WTC11 (cell line): ENCODE measurements around the gene CARD11.

Experiments used
- CBFB ChIP-seq: sonication (generic); formaldehyde crosslinking; IDR thresholded peaks from 2 replicates; pipeline ENCODE4 v1.8.1; 2022; ENCODE audit warnings: mild to moderate bottlenecking, low read depth, missing genetic modification reagents
- CREB1 ChIP-seq: sonication (generic); formaldehyde crosslinking; IDR thresholded peaks from 2 replicates; pipeline ENCODE4 v1.8.0; 2023; ENCODE audit warnings: mild to moderate bottlenecking, missing genetic modification reagents
- CTCF ChIP-seq: fragments of 200-600 bp; IDR thresholded peaks from 2 replicates; pipeline ENCODE4 v1.8.0; 2022; ENCODE audit warnings: antibody characterized with exemption
- FOXP4 ChIP-seq: sonication (generic); formaldehyde crosslinking; IDR thresholded peaks from 2 replicates; pipeline ENCODE4 v1.8.0; 2022; ENCODE audit warnings: mild to moderate bottlenecking, missing genetic modification reagents
- JUN ChIP-seq: sonication (generic); formaldehyde crosslinking; IDR thresholded peaks from 2 replicates; pipeline ENCODE4 v1.8.0; 2023; ENCODE audit warnings: mild to moderate bottlenecking, missing genetic modification reagents
- NFYB ChIP-seq: sonication (generic); formaldehyde crosslinking; conservative IDR thresholded peaks from 2 replicates; pipeline ENCODE4 v1.8.0; 2022; ENCODE audit warnings: low read depth, missing genetic modification reagents
- NR2C2 ChIP-seq: sonication (generic); formaldehyde crosslinking; IDR thresholded peaks from 2 replicates; pipeline ENCODE4 v1.8.0; 2022; ENCODE audit warnings: mild to moderate bottlenecking, missing genetic modification reagents
- NR3C1 ChIP-seq: sonication (generic); formaldehyde crosslinking; conservative IDR thresholded peaks from 2 replicates; pipeline ENCODE4 v1.8.1; 2023; ENCODE audit warnings: low read depth, mild to moderate bottlenecking, missing genetic modification reagents
- SOX15 ChIP-seq: fragments of 250-450 bp; sonication (Bioruptor Pico); IDR thresholded peaks from 2 replicates; pipeline ENCODE4 v1.9.0; 2021; ENCODE audit warnings: mild to moderate bottlenecking
- TCF7 ChIP-seq: sonication (generic); formaldehyde crosslinking; IDR thresholded peaks from 2 replicates; pipeline ENCODE4 v1.8.0; 2022; ENCODE audit warnings: mild to moderate bottlenecking, low read depth, missing genetic modification reagents, moderate library complexity
- ZNF263 ChIP-seq: sonication (generic); formaldehyde crosslinking; IDR thresholded peaks from 2 replicates; pipeline ENCODE4 v1.8.1; 2022; ENCODE audit warnings: low read depth, mild to moderate bottlenecking, moderate library complexity, missing genetic modification reagents
- TF ChIP-seq, protein P1 (sequence below): sonication (generic); formaldehyde crosslinking; IDR thresholded peaks from 2 replicates; pipeline ENCODE4 v1.8.1; 2023; ENCODE audit warnings: mild to moderate bottlenecking, missing genetic modification reagents, moderate library complexity

- TF ChIP-seq TCF7 (CRISPR knock-in tag), result no peak
- no peak for TF ChIP-seq NFYB (CRISPR knock-in tag)
- no peak for TF ChIP-seq FOXP4 (CRISPR knock-in tag)
- no peak for TF ChIP-seq CTCF
- TF ChIP-seq, protein P1, sequence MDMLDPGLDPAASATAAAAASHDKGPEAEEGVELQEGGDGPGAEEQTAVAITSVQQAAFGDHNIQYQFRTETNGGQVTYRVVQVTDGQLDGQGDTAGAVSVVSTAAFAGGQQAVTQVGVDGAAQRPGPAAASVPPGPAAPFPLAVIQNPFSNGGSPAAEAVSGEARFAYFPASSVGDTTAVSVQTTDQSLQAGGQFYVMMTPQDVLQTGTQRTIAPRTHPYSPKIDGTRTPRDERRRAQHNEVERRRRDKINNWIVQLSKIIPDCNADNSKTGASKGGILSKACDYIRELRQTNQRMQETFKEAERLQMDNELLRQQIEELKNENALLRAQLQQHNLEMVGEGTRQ (CRISPR knock-in tag), result no peak
- TF ChIP-seq NR3C1 (CRISPR knock-in tag), result no peak
- no peak for TF ChIP-seq CREB1 (CRISPR knock-in tag)
- TF ChIP-seq SOX15, result no peak
- no peak for TF ChIP-seq ZNF263 (CRISPR knock-in tag)
- TF ChIP-seq NR2C2 (CRISPR knock-in tag), result no peak
- no peak for TF ChIP-seq JUN (CRISPR knock-in tag)
- TF ChIP-seq CBFB (CRISPR knock-in tag), result no peak
Measured at GRCh38 chr7:2966466-2967078, 77.1 kb downstream of the CARD11 start.
